AG10803 (cell line): Measurements from ENCODE around the gene KIAA1755.
A peak's percentile ranks its signal among the peaks of the same experiment; 100 is the strongest.

Source experiments
- DNase-seq: peaks from one replicate; pipeline ENCODE4 v3.0.0; 2010; ENCODE audit warnings: low read depth
- H3K4me3 ChIP-seq: 2 replicates; pipeline ENCODE4 v1.5.1; 2011; ENCODE audit warnings: mild to moderate bottlenecking, low read length, control low read depth
- TF ChIP-seq, protein P1 (sequence below): conservative IDR thresholded peaks from 2 replicates; pipeline ENCODE4 v1.5.1; 2011; ENCODE audit warnings: mild to moderate bottlenecking, low read length, control low read depth, inconsistent platforms

Gene KIAA1755

DNA sequence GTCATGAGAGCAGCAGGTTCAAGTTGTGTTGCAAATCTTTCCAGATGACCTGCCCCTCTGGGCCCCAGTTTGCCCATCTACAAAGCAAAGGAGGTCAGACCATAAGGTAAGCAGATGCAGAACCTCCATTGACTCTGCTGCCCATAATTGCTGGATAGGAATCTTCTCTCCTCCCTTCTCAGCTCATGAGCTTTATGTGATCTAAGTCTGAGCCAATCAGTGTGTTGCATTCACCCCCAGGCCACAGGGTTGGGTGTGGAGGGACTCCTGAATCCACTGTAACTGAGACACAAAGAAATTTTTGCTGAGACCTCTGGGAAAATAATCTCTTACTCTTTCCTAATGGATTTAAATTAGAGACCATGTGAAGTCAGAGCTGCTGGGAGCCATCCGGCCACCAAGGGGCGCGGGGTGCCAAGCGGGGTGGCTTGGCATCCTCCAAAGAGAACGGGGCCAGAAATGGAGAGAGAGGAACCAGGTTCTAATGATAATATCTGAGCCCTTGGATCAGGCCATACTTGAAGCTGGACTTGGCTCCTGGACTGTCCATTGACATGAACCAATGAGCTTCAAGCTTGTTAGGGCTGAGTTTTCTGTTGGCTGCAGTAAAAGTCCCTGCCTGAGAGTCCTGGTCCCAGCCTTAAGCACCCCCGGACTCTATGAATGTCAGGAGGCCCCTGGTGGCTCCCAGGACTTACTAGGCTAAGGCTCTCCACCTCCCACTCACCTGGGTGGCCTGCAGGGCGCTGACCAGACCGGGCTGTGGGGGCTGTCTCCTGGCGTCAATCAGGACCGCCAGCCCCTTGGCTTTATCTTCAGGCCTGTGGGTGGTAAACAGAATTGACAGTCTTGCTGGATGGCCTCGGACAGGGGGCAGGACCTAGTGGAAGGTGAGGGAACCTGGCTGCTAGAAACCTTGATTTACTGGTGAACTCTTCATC, 32.8 kb downstream of the KIAA1755 start:
- no peak overlapping the region for H3K4me3 ChIP-seq
- DNase-seq: no peak
- TF ChIP-seq, protein P1, sequence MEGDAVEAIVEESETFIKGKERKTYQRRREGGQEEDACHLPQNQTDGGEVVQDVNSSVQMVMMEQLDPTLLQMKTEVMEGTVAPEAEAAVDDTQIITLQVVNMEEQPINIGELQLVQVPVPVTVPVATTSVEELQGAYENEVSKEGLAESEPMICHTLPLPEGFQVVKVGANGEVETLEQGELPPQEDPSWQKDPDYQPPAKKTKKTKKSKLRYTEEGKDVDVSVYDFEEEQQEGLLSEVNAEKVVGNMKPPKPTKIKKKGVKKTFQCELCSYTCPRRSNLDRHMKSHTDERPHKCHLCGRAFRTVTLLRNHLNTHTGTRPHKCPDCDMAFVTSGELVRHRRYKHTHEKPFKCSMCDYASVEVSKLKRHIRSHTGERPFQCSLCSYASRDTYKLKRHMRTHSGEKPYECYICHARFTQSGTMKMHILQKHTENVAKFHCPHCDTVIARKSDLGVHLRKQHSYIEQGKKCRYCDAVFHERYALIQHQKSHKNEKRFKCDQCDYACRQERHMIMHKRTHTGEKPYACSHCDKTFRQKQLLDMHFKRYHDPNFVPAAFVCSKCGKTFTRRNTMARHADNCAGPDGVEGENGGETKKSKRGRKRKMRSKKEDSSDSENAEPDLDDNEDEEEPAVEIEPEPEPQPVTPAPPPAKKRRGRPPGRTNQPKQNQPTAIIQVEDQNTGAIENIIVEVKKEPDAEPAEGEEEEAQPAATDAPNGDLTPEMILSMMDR: no peak

DNA sequence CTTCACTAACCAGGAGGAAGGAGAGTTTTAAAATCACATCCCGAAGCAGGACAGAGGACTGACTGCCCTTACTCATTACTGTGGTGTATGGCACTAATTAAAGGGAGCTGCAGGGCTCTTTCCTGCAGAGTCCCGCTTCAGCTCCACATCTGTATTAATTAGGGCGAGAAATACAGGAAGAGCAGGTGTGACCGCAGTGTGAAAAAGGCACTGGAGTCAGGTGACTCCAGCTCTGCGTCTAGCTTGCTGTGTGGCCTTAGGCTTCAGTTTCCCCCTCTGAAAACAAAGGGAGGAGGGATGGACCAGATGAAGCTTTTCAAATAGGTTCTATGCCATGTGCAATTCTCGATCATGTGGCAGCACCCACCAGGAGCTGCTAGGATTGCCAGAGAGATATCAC, 34.0 kb downstream of the KIAA1755 start:
- TF ChIP-seq, protein P1: no peak
- H3K4me3 ChIP-seq: no peak overlapping the region
- DNase-seq: no peak

DNA sequence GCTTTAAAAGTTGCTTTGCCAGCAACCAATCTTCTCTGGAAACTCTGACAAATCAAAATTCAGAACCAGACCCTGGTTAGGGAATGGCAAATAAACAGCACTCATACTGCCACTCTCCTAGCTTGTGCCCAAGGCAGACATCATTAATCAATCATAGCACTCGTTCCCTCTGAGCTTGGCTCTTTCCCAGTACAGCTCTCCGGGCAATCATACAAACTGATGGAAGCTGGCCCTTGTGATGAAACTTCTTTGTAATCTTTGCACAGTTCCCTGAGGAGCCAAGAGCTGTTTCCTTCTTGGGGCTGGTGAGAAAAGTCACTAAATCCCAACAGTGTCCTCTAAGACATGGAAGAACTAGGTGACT, 34.7 kb downstream of the KIAA1755 start:
- H3K4me3 ChIP-seq: no peak overlapping the region
- TF ChIP-seq, protein P1: no peak
- peak; percentile 50 for DNase-seq

DNA sequence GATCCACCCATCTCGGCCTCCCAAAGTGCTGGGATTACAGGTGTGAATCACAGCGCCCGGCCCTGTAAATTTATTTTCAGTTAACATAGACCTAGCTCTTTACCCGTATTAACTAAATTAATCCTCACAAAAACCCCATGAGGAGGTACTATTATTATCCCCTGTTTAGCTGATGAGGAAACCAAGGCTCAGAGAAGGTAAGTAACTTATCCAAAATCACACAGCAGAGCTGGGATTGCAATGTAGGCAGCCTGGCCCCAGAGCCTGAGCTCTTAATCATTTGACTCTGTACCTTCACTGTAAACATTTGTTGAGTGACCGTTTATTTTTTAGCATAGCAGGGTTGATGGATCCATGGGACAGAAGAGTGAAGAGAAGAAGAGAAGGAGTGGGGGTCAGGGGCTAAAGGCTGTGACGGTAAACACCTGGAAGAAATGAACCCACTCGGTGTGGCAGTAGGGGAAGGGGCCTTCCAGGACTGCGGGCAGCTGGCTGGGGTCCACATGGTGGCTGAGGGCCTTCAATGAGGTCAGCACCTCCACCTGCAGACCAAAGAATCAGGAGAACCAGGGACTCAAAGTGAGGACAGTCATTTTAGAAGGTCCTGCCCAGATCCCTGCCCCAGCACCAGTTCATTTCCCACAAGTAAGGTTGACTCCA, 35.2 kb downstream of the KIAA1755 start:
- no peak for DNase-seq
- TF ChIP-seq, protein P1: no peak
- no peak overlapping the region for H3K4me3 ChIP-seq

DNA sequence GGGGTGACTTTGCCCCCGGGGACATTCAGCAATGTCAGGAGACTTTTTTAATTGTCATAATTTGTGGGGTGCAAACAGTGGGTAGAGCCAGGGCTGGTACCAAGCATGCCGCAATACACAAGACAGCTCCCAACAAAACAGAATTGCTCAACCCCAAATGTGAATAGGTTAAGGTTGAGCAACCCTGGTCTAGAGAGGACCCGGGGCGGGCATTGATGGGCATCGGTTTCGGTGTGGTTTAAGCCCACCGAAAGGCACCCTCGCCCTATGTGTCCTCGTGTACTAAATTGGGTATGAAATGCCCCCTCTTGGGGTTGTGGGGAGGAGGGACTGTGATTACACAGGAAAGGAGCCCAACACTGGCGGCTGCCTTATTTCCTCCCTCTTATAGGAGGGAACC, 36.0 kb downstream of the KIAA1755 start:
- DNase-seq: no peak
- TF ChIP-seq, protein P1: no peak
- no peak overlapping the region for H3K4me3 ChIP-seq

DNA sequence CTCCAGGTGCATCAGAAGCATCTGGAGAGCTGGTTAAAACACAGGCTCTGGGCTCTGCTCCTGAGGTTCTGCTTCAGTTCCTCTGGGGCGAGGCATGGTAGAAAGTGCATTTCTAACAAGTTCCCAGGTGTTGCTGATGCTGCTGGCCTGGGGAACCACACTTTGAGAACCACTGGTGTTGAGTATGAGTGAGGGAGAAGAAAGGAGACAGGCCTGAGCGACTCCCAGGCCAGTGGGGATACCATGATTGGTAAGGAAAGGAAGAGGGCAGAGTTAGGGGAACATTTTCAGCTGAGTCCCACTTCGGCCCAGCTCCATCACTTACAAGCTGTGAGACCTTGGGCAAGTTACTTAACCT, 36.8 kb downstream of the KIAA1755 start:
- TF ChIP-seq, protein P1: no peak
- DNase-seq: no peak
- no peak overlapping the region for H3K4me3 ChIP-seq
